Middle frontal gyrus (tissue), 1 donor: ENCODE measurements around the gene SPRY1.

Experiments
- DNase-seq: peaks from one replicate; pipeline ENCODE4 v3.0.0-alpha.2; 2015; ENCODE audit warnings: low spot score; ENCODE audit errors: extremely low spot score

Gene SPRY1

GRCh38 chr4:123409334-123409733, 12.7 kb downstream of the SPRY1 start:
- no peak for DNase-seq

GRCh38 chr4:123411514-123411913, 14.9 kb downstream of the SPRY1 start:
- DNase-seq: no peak

DNA sequence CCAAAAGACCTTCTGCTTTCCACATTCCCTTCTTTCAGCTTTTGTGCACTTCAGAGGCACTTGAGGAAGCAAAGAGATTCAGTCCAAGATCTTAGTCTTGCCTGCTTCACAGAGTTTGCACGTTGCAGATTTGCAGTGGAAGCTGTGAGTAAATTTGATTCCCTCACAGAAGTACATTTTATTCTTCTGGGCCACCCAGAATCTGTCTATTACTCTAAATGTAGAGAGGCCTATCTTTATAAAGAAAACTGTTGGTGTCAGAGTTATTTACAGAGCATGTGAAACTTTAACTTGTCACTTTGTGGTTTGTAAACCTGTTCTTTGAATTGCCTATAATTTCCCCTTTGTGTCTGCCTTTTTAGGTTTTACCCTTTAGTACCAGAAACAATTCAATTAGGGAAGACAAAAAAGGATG, 15.5 kb downstream of the SPRY1 start:
- no peak for DNase-seq

- DNase-seq: no peak
These were observed 16.3 kb downstream of the SPRY1 start for GRCh38 chr4:123412700-123413512.

- no peak for DNase-seq
These were observed 19.0 kb downstream of the SPRY1 start for GRCh38 chr4:123415576-123415975.

DNA sequence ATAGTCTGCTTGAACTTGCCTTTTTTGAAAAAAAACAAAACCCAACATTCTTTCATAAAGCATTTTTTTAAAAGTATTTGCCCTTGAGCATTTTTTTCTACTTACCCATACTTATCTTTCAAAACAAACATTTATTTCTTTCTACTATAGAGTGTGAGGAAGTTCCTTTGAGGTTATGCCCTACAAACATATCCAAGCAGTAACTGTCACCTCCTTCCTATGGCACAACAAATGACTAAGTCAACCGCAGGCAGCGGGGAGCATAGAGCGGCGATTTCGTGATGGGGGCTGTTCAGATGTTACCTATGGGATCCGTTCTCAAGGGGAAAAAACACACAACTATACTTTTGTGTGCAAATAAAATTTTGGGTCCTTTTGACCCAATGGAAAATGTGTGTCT, 19.4 kb downstream of the SPRY1 start:
- no peak for DNase-seq

DNA sequence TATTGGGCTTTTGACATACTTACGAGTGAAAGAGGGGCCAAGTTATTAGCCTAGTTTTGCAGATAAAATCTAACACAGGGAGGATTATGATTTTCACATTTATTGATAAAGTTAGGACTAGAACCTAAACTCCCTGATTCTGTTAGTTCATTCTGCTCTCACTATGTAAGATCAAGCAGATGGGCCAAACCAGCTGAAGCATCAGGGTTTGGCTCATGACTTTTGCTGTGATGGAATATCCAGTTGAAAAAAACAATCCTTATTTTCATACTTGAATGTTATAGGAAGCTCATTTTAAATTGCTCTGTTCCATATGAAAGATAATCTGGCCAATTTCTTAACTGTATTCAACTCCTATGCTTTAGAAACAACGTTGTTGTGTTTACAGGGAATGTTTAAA, 21.2 kb downstream of the SPRY1 start:
- no peak for DNase-seq

DNA sequence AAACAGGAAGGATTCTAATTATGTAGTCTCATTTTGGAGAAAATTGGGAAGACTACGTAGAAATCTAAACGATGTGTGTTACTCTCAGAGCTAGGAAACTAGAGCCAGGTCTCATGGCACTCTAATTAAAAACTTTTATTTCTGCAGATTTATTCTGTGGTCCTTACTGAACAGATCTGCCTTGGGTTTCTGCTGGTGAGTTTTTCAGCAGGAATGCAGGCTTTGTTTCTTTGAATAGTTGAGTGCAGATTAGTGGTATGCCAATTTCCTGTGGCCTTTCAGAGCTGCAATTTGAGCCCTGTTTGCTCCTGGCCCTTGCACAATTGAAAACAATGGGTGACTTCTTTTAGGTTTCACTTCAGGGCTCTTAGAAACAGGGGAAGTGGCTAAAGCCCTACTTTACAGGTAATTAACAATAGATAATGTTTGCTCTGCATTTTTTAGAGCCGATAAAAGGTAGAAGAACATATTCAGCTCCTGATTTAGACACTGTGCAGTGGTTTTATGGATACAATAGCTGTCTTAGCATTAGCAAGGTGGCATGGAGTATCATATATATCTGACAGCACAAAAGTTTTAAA, 21.8 kb downstream of the SPRY1 start:
- DNase-seq: no peak

- DNase-seq: no peak
These were observed 23.5 kb downstream of the SPRY1 start for GRCh38 chr4:123419885-123420755.

- DNase-seq: no peak
These were observed 24.8 kb downstream of the SPRY1 start for GRCh38 chr4:123421227-123421936.

DNA sequence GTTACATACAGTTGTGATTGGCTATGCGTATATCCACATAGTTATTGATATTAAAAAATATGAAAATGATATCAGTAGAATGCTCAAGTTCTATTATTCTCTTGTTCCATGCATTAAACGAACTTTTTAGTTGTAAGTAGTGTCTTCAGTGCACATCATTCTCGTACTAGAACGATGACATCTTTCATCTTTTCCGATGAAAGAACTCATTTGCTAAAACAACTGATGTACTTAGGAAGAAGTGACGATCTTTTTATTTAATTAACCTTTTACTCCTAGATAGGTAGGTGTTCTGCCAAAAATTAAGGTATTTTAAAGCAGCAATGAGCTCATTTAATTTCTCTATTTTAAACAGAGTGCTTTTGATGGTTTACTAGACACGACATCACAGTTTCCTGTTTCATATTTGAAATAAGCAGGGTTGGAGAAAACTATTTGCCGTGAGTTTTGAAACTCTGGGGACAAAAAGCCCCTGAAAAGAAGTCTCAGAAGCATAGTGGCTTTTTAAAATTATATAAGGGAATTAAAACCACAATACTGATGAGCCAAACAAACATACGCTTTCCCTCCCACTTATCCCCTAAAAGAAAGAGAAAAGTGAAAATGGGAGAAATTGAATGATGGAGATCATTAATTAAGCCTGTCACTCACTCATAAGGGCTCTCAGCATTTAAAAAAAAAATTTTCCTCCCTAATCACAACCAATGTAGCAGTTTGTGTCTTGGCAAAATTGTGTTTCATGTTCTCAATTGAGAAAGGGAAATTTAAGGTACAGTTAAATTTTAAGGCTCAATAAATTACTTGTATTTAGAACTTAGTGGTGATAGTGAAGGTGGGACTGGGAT, 25.6 kb downstream of the SPRY1 start:
- no peak for DNase-seq

DNA sequence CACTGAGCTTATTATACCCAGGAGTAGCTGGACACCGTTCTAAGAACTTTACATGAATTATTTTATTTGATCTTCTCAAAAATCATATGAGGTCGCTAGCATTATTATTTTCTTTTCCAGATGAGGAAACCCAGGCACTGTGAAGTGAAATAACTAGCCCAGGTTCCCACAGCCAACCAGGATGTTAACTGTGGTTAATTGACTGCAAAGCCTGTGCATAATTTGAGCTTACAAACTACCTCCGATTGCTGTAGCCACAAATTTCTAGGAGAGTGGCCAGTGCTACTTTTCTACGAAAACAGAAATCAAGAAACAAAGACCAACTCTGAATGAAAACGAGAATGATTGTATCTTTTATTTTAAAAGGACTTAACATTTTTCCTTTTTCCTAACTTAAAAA, 27.2 kb downstream of the SPRY1 start:
- no peak for DNase-seq

DNA sequence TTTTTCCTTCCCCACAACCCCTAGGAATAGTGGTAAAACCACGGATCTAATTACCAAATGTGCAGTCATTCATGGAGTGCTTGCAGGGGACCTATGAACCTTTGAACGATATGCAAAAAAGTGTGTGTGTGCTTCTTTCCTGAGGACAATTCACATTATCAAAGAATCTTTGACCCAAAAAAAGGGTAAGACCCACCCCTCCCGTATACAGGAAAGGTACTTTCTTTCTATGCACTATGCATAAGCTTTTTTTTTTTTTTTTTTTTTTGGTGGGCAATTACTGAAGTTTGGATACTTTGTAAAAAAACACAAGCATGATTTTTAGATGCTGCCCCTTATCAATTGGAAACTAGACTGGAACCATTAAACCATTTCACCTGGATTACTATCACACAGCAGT, 31.4 kb downstream of the SPRY1 start:
- no peak for DNase-seq

GRCh38 chr4:123430031-123430430, 33.4 kb downstream of the SPRY1 start:
- no peak for DNase-seq

- DNase-seq: no peak
These were observed 33.9 kb downstream of the SPRY1 start for GRCh38 chr4:123430501-123430900.

DNA sequence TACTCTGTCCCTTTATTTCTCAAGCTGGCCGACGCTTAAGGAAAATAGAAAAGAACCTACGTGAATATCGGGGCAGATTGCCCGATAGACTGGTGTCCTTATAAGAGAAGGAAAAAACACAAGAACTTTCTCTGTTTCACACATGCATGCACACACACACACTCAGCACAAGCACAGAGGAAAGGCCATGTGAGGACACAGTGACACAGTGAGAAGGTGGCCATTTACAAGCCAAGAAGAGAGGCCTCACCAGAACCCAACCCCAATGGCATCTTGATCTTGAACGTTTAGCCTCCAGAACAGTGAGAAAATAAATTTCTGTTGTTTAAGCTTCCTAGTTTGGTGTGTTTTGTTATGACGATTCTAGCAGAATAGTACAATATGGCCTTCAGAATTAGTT, 37.0 kb downstream of the SPRY1 start:
- no peak for DNase-seq

GRCh38 chr4:123433976-123434375, 37.4 kb downstream of the SPRY1 start:
- DNase-seq: no peak

- no peak for DNase-seq
These were observed 38.9 kb downstream of the SPRY1 start for GRCh38 chr4:123435246-123436113.

- no peak for DNase-seq
These were observed 41.4 kb downstream of the SPRY1 start for GRCh38 chr4:123438031-123438430.
